Activated T-helper 2 cell treated with anti-CD3 and anti-CD28 coated beads, Interferon-gamma antibody, Interleukin-2, Interleukin-4, amounts not matched to agents 10 μg/mL and 5 μg/mL and 100 μg/mL, durations not matched to agents 14 hours and 24 hours and 36 hours (primary cell): ENCODE measurements around the gene STAG1. TPM values are rescaled to one million over a fixed set of nuclear protein-coding genes. Genes with fewer than 3 reads are reported as not detected.
A peak's percentile ranks its signal among the peaks of the same experiment; 100 is the strongest.
"Not testable (repeated sequence)": the region's sequence is repeated elsewhere in the genome, so short reads cannot be mapped to it uniquely, and the experiment has no call there.

Experiments
- DNase-seq: peaks from one replicate; pipeline ENCODE4 v3.0.0; 2021; ENCODE audit warnings: low spot score
- H3K27ac Mint-ChIP-seq: one replicate; pipeline ENCODE4 v1.8.0; 2021; ENCODE audit warnings: mixed read lengths
- H3K27me3 Mint-ChIP-seq: one replicate; pipeline ENCODE4 v1.8.0; 2021; ENCODE audit warnings: low read depth, mixed read lengths
- H3K36me3 Mint-ChIP-seq: one replicate; pipeline ENCODE4 v1.8.0; 2021; ENCODE audit warnings: low read depth, mixed read lengths
- H3K4me1 Mint-ChIP-seq: one replicate; pipeline ENCODE4 v1.8.0; 2021; ENCODE audit warnings: low read depth, mixed read lengths
- H3K4me3 Mint-ChIP-seq: one replicate; pipeline ENCODE4 v1.8.0; 2021; ENCODE audit warnings: low read depth, mild to moderate bottlenecking, moderate library complexity, mixed read lengths
- H3K9me3 Mint-ChIP-seq: one replicate; pipeline ENCODE4 v1.8.0; 2021; ENCODE audit warnings: mixed read lengths
- intact Hi-C: fragments of 100-400 bp; cut with micrococcal nuclease; formaldehyde crosslinking; loops from one replicate; pipeline ENCODE4 v1.15.1; 2023
- total RNA-seq: library from RNA; stranded (reverse); gene quantifications from 2 replicates; pipeline ENCODE4 v1.2.3, GENCODE V29; 2022

The STAG1 gene
- total RNA-seq, 1 donor from 2014 or later = 44.9 TPM

- peak overlapping the region; percentile 7 for H3K27ac Mint-ChIP-seq
- no peak overlapping the region for H3K4me3 Mint-ChIP-seq
- peaks cover 19% of the 10 kb centered on the region for H3K4me1 Mint-ChIP-seq
- H3K9me3 Mint-ChIP-seq = no peaks in the 10 kb centered on the region
- no peak for DNase-seq
- H3K27me3 Mint-ChIP-seq = no peaks in the 10 kb centered on the region
- intact Hi-C loops = no loop called here
- peaks cover 8% of the 10 kb centered on the region for H3K36me3 Mint-ChIP-seq
These were observed 17.1 kb downstream of the STAG1 start for GRCh38 chr3:136735103-136735502.

GRCh38 chr3:136734382-136735070, 17.7 kb downstream of the STAG1 start:
- peaks cover 21% of the 10 kb centered on the region for H3K4me1 Mint-ChIP-seq
- peaks cover 8% of the 10 kb centered on the region for H3K36me3 Mint-ChIP-seq
- no peak overlapping the region for H3K27ac Mint-ChIP-seq
- intact Hi-C loops = no loop called here
- no peak overlapping the region for H3K4me3 Mint-ChIP-seq
- no peaks in the 10 kb centered on the region for H3K9me3 Mint-ChIP-seq
- H3K27me3 Mint-ChIP-seq = no peaks in the 10 kb centered on the region
- DNase-seq = no peak

GRCh38 chr3:136733317-136733833, 18.8 kb downstream of the STAG1 start:
- no peak for DNase-seq
- no peaks in the 10 kb centered on the region for H3K27me3 Mint-ChIP-seq
- H3K4me1 Mint-ChIP-seq = peaks cover 25% of the 10 kb centered on the region
- peaks cover 8% of the 10 kb centered on the region for H3K36me3 Mint-ChIP-seq
- H3K4me3 Mint-ChIP-seq = no peak overlapping the region
- no peak overlapping the region for H3K27ac Mint-ChIP-seq
- intact Hi-C loops = no loop called here
- H3K9me3 Mint-ChIP-seq = no peaks in the 10 kb centered on the region

GRCh38 chr3:136731274-136731884, 20.8 kb downstream of the STAG1 start:
- H3K36me3 Mint-ChIP-seq = peaks cover under 1% of the 10 kb centered on the region
- intact Hi-C loops = no loop called here
- no peak overlapping the region for H3K4me3 Mint-ChIP-seq
- peaks cover 32% of the 10 kb centered on the region for H3K4me1 Mint-ChIP-seq
- H3K27me3 Mint-ChIP-seq = no peaks in the 10 kb centered on the region
- H3K9me3 Mint-ChIP-seq = no peaks in the 10 kb centered on the region
- H3K27ac Mint-ChIP-seq = no peak overlapping the region
- DNase-seq = no peak

GRCh38 chr3:136730595-136731273, 21.4 kb downstream of the STAG1 start:
- H3K9me3 Mint-ChIP-seq = no peaks in the 10 kb centered on the region
- no peak overlapping the region for H3K4me3 Mint-ChIP-seq
- intact Hi-C loops = no loop called here
- no peaks in the 10 kb centered on the region for H3K36me3 Mint-ChIP-seq
- peaks cover 36% of the 10 kb centered on the region for H3K4me1 Mint-ChIP-seq
- DNase-seq = no peak
- H3K27me3 Mint-ChIP-seq = no peaks in the 10 kb centered on the region
- H3K27ac Mint-ChIP-seq = no peak overlapping the region

- no peak for DNase-seq
- intact Hi-C loops = no loop called here
- H3K4me1 Mint-ChIP-seq = peaks cover 32% of the 10 kb centered on the region
- no peaks in the 10 kb centered on the region for H3K9me3 Mint-ChIP-seq
- no peaks in the 10 kb centered on the region for H3K27me3 Mint-ChIP-seq
- H3K4me3 Mint-ChIP-seq = no peak overlapping the region
- H3K27ac Mint-ChIP-seq = no peak overlapping the region
- H3K36me3 Mint-ChIP-seq = peaks cover 6% of the 10 kb centered on the region
These were observed 23.3 kb downstream of the STAG1 start for GRCh38 chr3:136728918-136729317.

GRCh38 chr3:136728473-136728872, 23.7 kb downstream of the STAG1 start:
- H3K4me3 Mint-ChIP-seq = no peak overlapping the region
- H3K9me3 Mint-ChIP-seq = no peaks in the 10 kb centered on the region
- intact Hi-C loops = no loop called here
- DNase-seq = no peak
- H3K27me3 Mint-ChIP-seq = no peaks in the 10 kb centered on the region
- no peak overlapping the region for H3K27ac Mint-ChIP-seq
- H3K4me1 Mint-ChIP-seq = peaks cover 32% of the 10 kb centered on the region
- peaks cover 6% of the 10 kb centered on the region for H3K36me3 Mint-ChIP-seq

- Mint-ChIP-seq H3K36me3 (peaks cover 21% of the 10 kb centered on the region), H3K27ac (no peak overlapping the region), H3K27me3 (no peaks in the 10 kb centered on the region), H3K4me3 (no peak overlapping the region), H3K9me3 (no peaks in the 10 kb centered on the region), H3K4me1 (peaks cover 18% of the 10 kb centered on the region)
- no peak for DNase-seq
- intact Hi-C loops = no loop called here
These were observed 26.7 kb downstream of the STAG1 start for GRCh38 chr3:136725468-136725867.

GRCh38 chr3:136722916-136723315, 29.3 kb downstream of the STAG1 start:
- H3K36me3 Mint-ChIP-seq = peaks cover 37% of the 10 kb centered on the region
- H3K4me3 Mint-ChIP-seq, H3K27me3 Mint-ChIP-seq, intact Hi-C loops, DNase-seq, H3K27ac Mint-ChIP-seq, H3K9me3 Mint-ChIP-seq: not testable (repeated sequence)
- H3K4me1 Mint-ChIP-seq = peaks cover 16% of the 10 kb centered on the region

- H3K27ac Mint-ChIP-seq, intact Hi-C loops, DNase-seq, H3K27me3 Mint-ChIP-seq, H3K4me3 Mint-ChIP-seq, H3K9me3 Mint-ChIP-seq: not testable (repeated sequence)
- Mint-ChIP-seq H3K4me1 (peaks cover 14% of the 10 kb centered on the region), H3K36me3 (peaks cover 37% of the 10 kb centered on the region)
These were observed 29.8 kb downstream of the STAG1 start for GRCh38 chr3:136722399-136722798.

- DNase-seq = no peak
- intact Hi-C loops = no loop called here
- Mint-ChIP-seq H3K9me3 (no peaks in the 10 kb centered on the region), H3K36me3 (peaks cover 40% of the 10 kb centered on the region), H3K4me1 (peaks cover 10% of the 10 kb centered on the region), H3K27ac (no peak overlapping the region), H3K27me3 (no peaks in the 10 kb centered on the region), H3K4me3 (no peak overlapping the region)
These were observed 32.1 kb downstream of the STAG1 start for GRCh38 chr3:136720091-136720490.

GRCh38 chr3:136716629-136717028, 35.5 kb downstream of the STAG1 start:
- H3K9me3 Mint-ChIP-seq = no peaks in the 10 kb centered on the region
- H3K36me3 Mint-ChIP-seq = peaks cover 34% of the 10 kb centered on the region
- intact Hi-C loops = no loop called here
- H3K4me1 Mint-ChIP-seq = peaks cover 10% of the 10 kb centered on the region
- H3K27ac Mint-ChIP-seq = peak overlapping the region; percentile 30
- no peak for DNase-seq
- no peak overlapping the region for H3K4me3 Mint-ChIP-seq
- no peaks in the 10 kb centered on the region for H3K27me3 Mint-ChIP-seq

- H3K27me3 Mint-ChIP-seq = no peaks in the 10 kb centered on the region
- H3K9me3 Mint-ChIP-seq = no peaks in the 10 kb centered on the region
- no peak overlapping the region for H3K4me3 Mint-ChIP-seq
- peaks cover 8% of the 10 kb centered on the region for H3K4me1 Mint-ChIP-seq
- peaks cover 23% of the 10 kb centered on the region for H3K36me3 Mint-ChIP-seq
- intact Hi-C loops = no loop called here
- no peak overlapping the region for H3K27ac Mint-ChIP-seq
- no peak for DNase-seq
These were observed 38.2 kb downstream of the STAG1 start for GRCh38 chr3:136714020-136714419.
